Esophagus mucosa (tissue), 1 donor: ENCODE data around the gene FITM1. TPM values are rescaled to one million over a fixed set of nuclear protein-coding genes. Genes with fewer than 3 reads are reported as not detected.

Source experiments
- ATAC-seq: fragments of 200-7000 bp; cut with Tn5 transposase; one replicate; pipeline ENCODE4 v1.9.1; 2020
- total RNA-seq: library from RNA; stranded (reverse); gene quantifications from one replicate; pipeline ENCODE4 v1.2.4, GENCODE V29; 2023
- donor health status: DM: yes; HTN: yes; CAD: no.

Gene FITM1
- total RNA-seq, 1 donor from 2014 or later: 0.60 TPM

DNA sequence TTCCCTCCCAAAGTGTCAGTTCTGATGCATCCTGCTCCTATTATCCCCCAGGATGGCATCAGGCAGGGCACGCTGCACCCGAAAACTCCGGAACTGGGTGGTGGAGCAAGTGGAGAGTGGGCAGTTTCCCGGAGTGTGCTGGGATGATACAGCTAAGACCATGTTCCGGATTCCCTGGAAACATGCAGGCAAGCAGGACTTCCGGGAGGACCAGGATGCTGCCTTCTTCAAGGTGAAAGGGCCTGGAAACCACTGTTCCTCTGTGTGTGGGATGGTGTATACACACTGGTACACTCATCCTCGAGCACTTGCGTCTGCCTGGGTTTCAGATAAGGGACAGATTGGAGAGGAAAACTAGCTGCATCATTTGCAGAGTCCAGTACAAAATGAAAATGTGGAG is 31.6 kb downstream of the FITM1 start:
- no peak for ATAC-seq

DNA sequence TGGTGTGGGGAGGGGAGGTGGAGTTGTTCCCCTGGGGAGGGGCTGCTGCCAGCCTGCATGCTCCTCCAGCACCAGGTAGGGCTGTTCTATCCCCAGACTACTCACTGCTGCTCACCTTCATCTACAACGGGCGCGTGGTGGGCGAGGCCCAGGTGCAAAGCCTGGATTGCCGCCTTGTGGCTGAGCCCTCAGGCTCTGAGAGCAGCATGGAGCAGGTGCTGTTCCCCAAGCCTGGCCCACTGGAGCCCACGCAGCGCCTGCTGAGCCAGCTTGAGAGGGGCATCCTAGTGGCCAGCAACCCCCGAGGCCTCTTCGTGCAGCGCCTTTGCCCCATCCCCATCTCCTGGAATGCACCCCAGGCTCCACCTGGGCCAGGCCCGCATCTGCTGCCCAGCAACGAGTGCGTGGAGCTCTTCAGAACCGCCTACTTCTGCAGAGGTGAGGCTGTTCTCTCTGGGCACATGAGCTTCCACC is 34.1 kb downstream of the FITM1 start:
- no peak for ATAC-seq

DNA sequence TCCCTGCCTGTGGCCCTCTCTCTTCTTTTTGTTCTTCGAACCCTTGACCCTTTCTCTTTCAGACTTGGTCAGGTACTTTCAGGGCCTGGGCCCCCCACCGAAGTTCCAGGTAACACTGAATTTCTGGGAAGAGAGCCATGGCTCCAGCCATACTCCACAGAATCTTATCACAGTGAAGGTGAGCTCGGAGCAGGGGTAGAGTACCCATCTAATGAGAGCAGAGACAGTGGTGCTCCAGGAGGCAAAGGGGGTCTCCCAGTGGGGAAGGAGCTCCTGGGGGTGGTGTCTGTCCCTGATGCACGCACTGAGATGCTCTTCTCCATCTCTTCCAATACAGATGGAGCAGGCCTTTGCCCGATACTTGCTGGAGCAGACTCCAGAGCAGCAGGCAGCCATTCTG is 35.3 kb downstream of the FITM1 start:
- ATAC-seq: no peak

DNA sequence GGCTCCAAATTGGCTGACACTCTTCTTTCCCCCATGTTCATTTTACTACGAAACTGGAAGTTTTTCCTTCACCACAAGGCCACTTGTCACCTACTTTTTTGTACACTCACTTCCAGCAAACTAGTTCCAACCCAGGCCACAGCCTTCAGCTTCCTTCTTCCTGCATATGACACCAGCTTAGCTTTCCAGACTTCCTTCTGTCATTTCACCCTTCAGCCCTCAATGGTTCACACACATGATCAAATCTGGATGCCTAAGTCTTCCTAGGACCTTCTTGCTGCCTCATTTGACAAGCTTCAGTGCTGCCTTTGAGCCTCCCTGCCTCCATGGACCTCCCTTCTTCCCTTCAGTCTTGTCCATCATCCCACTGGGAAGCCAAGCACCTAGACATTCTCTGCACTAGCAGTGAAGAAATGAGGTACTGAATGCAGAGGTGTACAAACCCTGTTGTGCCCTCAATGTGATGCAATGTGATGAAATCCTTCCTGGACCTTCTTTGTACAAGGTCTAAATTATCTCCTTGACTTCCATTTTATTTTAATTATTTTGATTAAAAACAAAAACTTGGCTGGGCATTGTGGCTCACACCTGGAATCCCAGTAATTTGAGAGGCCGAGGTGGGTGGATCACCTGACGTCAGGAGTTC is 37.1 kb downstream of the FITM1 start:
- no peak for ATAC-seq

DNA sequence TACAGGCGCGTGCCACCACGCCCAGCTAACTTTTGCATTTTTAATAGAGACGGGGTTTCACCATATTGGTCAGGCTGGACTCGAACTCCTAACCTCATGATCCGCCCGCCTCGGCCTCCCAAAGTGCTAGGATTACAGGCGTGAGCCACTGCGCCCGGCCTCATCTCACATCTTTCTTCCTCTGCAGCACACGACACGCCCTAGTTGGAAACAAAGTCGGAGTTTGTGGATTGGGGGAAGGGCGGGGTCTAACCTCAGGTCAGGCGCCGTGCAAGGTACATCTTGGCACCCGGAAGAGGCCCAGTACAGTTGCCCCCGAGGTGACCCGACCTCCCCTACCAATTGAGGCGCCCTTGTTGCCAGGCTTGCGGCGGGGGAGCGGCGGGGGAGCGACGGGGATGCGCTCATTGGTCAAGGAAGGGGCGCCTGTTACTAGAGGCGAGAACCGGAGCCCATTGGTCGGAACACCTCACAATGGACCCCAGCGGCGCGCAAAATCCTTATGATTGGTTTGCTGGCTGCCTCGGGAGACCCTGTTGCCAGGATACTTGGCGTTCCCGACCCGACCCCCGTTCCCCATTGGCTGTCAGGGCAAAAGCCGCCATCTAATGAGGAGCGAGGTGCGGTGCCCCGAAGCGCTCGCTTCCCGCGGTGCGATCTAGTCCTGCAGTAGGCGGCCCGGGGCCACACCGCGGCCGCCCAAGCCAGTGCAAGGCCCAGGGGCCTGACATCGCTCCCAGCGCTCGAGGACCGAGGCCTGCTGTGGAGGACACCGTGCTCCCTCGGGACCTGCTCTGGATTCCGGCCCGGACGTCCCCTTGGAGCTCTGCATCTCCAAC is 41.2 kb downstream of the FITM1 start, which contains the start of gene REC8:
Gene REC8, plus strand, starts transcription at position 659 of the 839 bp plus-strand sequence. CDS start 473 bp downstream, outside the sequence.
- peak; percentile 60 for ATAC-seq

DNA sequence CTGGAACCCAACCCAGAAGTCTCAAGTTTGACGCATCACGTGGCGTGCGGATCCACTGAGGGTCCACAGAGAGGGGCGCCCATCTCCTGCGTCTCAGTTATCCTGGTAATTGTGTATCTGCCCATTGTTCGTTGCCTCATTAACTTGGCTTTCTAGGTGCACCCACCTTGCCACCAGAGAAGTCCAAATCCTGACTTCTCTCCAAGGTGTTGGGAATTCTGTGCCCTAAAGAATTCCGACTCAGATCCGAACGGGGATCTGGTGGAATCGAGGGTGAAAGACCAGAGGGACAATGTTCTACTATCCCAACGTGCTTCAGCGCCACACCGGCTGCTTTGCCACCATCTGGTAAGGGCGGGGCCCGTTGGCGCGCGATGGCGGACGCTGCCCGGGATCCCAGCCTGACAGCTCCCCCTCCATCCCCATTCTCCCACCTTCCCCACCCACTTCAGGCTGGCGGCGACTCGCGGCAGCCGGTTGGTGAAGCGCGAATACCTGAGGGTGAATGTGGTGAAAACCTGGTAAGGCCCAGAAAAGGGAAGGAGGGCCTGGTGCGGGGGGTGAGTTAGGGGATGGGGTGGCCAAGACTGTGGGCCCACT is 41.9 kb downstream of the FITM1 start:
- peak; percentile 19 for ATAC-seq

DNA sequence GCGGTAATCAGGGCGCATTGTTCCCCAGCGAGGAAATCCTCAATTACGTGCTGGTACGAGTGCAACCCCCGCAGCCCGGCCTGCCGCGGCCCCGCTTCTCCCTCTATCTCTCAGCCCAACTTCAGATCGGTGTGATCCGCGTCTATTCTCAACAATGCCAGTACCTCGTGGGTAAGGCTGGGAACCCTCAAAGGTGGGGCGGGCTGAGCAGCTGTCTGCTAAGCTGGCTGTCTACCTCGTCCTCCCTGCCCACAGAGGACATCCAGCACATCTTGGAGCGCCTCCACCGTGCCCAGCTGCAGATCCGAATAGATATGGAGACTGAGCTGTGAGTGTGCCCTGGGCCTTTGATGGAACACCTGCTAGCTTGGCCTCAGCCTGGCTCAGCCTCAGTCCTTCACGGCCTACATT is 42.4 kb downstream of the FITM1 start:
- peak; percentile 2 for ATAC-seq

DNA sequence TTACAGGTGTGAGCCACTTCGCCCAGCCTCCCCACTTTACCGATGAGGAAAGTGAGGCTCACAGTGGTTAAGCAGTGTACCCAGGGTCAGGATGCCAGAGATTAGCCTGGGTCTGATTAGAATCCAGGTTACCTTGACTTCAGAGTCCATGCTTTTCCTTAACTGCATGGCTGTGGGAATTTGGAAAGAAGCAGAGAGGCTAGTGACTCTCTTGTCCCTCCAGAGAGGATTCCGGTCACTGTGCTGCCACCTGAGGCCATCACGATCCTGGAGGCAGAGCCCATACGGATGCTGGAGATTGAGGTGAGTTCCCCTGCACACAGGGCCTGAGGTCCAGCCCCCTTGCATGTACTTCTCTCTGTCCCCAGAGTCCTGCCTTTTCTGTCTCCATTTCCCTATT is 46.1 kb downstream of the FITM1 start:
- no peak for ATAC-seq

DNA sequence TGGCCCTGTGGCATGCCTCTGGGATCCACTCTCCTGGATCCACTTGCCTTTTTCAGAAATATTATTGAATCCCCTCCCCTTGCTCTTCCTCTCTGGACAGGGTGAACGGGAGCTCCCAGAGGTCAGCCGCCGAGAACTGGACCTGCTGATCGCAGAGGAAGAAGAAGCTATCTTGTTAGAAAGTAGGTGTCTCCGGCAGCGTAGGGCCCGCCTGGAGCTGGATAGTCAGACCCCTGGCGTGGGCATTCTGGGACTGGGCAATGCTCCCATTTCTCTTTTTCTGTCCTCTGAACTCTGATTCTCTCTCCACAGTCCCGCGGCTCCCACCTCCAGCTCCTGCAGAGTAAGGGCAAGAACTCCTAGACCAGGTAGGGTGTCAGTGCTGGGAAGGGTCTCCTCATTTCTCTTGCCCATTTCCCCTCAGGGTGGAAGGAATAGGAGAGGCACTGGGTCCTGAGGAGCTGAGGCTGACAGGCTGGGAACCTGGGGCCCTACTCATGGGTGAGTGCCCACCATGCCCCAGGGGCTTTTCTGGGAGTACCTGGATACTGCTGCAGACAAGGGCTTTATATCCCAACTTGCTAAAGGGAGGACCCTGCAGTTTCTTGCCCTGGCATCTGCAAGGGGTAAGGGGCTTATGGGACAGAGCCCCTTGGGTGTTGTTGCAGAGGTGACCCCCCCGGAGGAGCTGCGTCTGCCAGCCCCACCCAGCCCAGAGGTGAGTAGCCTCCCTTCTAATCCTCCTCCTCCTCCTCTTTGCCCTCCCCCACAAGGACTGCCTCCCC is 46.8 kb downstream of the FITM1 start:
- no peak for ATAC-seq

DNA sequence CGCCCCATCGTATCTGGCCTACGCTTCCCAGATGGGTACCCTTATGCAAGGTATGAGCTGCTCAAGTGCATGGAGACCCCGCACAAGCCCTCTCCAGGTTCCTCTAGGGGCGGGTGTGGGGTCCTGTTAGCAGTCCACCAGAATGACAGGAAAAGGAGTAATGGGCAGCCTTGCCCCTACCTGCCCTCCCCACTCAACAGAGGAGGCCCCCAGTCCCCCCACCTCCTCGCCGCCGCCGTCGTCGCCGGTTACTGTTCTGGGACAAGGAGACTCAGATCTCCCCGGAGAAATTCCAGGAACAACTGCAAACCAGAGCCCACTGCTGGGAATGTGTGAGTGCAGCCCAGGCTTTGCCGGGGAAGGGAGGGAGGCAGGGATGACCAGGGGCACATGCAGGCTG is 47.4 kb downstream of the FITM1 start:
- no peak for ATAC-seq

DNA sequence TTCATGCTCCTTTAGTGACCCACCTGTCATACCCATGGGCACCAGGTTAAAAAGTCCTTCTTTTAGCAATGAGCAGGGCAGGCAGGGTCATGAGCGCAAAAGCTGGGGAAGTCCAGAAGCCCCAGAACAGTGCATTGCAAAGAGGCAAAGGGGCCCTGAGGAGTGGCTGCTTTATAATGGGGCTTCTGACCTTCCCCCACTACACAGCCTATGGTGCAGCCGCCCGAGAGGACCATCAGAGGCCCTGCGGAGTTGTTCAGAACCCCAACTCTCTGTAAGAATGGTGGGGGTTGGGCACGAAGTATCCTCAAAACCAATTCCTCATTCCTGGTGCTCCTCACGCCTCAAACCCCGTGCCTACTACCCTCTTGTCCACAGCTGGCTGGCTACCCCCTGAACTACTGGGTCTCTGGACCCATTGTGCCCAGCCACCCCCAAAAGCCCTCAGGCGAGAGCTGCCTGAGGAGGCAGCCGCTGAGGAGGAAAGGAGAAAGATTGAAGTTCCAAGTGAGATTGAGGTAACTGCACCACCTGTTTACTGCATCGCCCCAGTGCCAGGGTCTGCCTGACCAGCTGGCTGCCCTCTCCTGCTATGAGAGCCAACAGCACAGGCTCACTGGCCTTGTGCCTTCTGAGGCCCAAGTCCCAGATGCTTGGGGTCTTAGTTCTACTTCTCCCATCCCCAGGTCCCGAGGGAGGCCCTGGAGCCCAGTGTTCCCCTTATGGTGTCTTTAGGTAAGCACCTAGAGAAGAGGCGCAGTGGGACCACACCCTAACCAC is 48.1 kb downstream of the FITM1 start:
- no peak for ATAC-seq

DNA sequence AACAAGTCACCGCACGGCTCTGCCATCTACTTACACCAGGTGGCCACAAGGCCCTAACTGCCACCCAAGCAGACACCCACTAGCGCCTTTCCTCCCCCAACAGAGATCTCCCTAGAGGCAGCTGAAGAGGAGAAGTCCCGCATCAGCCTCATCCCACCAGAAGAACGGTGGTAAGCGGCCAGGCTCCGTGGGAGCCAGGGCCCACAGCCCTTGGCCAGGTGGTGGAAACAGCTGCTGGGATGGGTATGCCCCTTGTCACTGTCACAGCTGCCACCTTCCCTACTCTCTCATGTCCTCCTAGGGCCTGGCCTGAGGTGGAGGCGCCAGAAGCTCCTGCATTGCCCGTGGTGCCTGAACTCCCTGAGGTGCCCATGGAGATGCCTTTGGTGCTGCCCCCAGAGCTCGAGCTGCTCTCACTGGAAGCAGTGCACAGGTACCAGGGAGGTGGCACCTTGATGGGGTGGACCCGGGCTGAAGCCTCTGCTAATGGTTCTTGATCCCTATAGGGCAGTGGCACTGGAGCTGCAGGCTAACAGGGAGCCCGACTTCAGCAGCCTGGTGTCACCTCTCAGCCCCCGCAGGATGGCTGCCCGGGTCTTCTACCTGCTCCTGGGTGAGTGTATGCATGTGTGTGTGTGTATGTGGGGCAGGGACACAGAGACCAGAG is 49.0 kb downstream of the FITM1 start:
- ATAC-seq: no peak

DNA sequence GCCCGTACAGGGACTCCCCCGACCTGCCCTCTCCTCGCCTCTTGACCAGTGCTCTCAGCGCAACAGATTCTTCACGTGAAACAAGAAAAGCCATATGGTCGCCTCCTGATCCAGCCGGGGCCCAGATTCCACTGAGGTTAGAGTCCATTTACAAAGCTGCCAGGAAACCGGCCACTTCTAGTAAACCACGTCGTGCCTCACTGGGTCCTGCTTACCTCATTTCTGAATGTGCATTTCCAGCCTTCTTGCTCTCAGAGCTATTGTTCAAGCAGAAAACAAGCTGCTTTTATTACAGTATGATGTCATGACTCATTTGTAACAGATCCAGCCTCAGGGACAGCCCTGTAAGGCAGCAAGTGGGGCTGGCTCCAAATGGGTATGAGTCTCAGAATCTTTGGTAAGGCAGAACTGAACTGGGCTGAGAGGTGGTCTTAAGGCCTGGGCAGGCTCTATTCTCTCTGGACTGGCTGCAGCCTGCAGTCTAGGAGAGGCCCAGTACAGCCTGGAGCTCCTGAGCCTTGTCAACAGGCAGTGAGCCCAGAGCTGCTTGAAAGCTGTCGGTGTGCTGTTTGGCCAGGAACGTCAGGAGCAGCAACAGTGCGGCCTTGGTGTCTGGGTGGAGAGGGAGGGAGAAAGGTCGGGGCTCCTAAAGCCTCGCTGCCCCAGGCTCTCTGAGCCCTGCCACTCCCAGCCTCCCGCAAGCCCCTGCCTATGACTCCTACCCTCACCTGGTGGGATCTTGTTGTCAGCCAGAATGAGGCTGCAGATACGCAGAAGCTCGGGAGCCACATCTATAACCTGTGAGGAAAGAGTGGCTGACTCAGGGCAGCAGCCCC is 49.7 kb downstream of the FITM1 start:
- peak; percentile 9 for ATAC-seq

DNA sequence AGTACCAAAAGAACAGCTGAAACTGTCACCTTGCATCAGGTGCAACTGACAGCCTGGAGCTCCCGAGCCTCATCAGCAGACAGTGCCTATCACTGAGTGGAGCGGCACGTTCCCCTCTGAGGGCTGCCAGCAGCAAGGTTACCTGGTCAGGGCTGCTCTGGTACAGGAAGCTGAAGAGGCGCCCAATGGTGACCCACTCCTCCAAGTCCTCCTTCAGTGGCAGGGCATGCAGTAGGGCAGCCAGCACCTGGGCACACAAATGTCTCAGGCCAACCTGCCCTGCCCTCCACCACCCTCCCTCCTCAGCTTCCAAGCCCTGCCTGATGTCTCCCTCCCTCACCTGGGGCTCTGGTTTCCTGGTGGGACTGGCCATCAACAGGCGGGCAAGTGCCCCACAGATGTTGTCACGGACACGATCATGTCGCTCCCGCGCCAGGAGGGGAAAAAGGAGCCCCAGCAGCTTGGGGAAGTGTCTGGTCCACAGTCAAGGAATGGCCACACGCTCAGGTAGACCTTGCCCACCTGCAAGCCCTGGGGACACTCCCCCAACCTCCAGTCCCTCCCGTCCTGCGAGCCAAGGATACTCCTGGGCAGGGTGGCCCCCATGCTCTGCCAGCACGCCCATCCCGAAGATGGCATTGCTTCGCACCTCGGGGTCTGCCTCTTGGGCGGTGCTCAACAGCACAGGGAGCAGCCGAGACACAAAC is 51.1 kb downstream of the FITM1 start:
- ATAC-seq: no peak

Other genes starting within 250 kb of the FITM1 start
- 22.2 TPM for gene DHRS4, start 176.9 kb upstream of the FITM1 start, total RNA-seq
- 28.8 TPM for gene DHRS4L2, start 141.7 kb upstream of the FITM1 start, total RNA-seq
- 0.48 TPM for gene CARMIL3, start 78.7 kb upstream of the FITM1 start, total RNA-seq
- not detected for gene CPNE6, start 59.1 kb upstream of the FITM1 start, total RNA-seq
- 44.4 TPM for gene PCK2, start 36.3 kb upstream of the FITM1 start, total RNA-seq
- gene DCAF11, start 15.9 kb upstream of the FITM1 start, total RNA-seq: 48.2 TPM
- 1.1 TPM for gene NRL, start 15.7 kb upstream of the FITM1 start, total RNA-seq
- gene PSME1, start 5.5 kb downstream of the FITM1 start, total RNA-seq: 123 TPM
- 19.1 TPM for gene EMC9, start 10.9 kb downstream of the FITM1 start, total RNA-seq
- 116 TPM for gene PSME2, start 16.0 kb downstream of the FITM1 start, total RNA-seq
- 39.7 TPM for gene RNF31, start 16.8 kb downstream of the FITM1 start, total RNA-seq
- gene IRF9, start 30.6 kb downstream of the FITM1 start, total RNA-seq: 44.2 TPM
- 5.4 TPM for gene REC8, start 41.4 kb downstream of the FITM1 start, total RNA-seq
- gene IPO4, start 58.2 kb downstream of the FITM1 start, total RNA-seq: 44.6 TPM
- gene TM9SF1, start 64.8 kb downstream of the FITM1 start, total RNA-seq: 30.3 TPM
- gene TSSK4, start 75.0 kb downstream of the FITM1 start, total RNA-seq: not detected
- 49.0 TPM for gene CHMP4A, start 82.8 kb downstream of the FITM1 start, total RNA-seq
- 9.5 TPM for gene MDP1, start 85.4 kb downstream of the FITM1 start, total RNA-seq
- 131 TPM for gene NEDD8, start 101.7 kb downstream of the FITM1 start, total RNA-seq
- gene GMPR2, start 102.3 kb downstream of the FITM1 start, total RNA-seq: 38.9 TPM
- gene TINF2, start 112.0 kb downstream of the FITM1 start, total RNA-seq: 97.0 TPM
- 1,652 TPM for gene TGM1, start 132.5 kb downstream of the FITM1 start, total RNA-seq
- gene RABGGTA, start 140.9 kb downstream of the FITM1 start, total RNA-seq: 91.5 TPM
- gene DHRS1, start 169.1 kb downstream of the FITM1 start, total RNA-seq: 110 TPM
- gene NOP9, start 169.2 kb downstream of the FITM1 start, total RNA-seq: 20.5 TPM
- gene CIDEB, start 177.3 kb downstream of the FITM1 start, total RNA-seq: 27.4 TPM
- 82.9 TPM for gene LTB4R2, start 179.5 kb downstream of the FITM1 start, total RNA-seq
- 94.9 TPM for gene LTB4R, start 180.8 kb downstream of the FITM1 start, total RNA-seq
- 4.5 TPM for gene ADCY4, start 204.4 kb downstream of the FITM1 start, total RNA-seq
- 10.5 TPM for gene RIPK3, start 209.3 kb downstream of the FITM1 start, total RNA-seq
- gene NFATC4, start 237.5 kb downstream of the FITM1 start, total RNA-seq: 3.4 TPM